Parathyroid adenoma (tissue), 2 donors: ENCODE results near the gene ITGB7.

Source experiments
- H2AFZ ChIP-seq: fragments of 300-600 bp; sonication (generic); one replicate; pipeline ENCODE4 v1.7.0; 2017; ENCODE audit warnings: antibody characterized with exemption, mild to moderate bottlenecking
- H3K27ac ChIP-seq: fragments of 300-600 bp; sonication (generic); one replicate; pipeline ENCODE4 v1.7.0; 2017
- H3K27me3 ChIP-seq: fragments of 300-600 bp; sonication (generic); one replicate; pipeline ENCODE4 v1.7.0; 2017; ENCODE audit warnings: low read length; ENCODE audit not compliant: control insufficient read depth, insufficient read depth
- H3K36me3 ChIP-seq: fragments of 300-600 bp; sonication (generic); one replicate; pipeline ENCODE4 v1.7.0; 2017; ENCODE audit warnings: low read length; ENCODE audit not compliant: control insufficient read depth, insufficient read depth
- H3K4me1 ChIP-seq: fragments of 300-600 bp; sonication (generic); one replicate; pipeline ENCODE4 v1.7.0; 2017; ENCODE audit warnings: control low read depth
- H3K4me2 ChIP-seq: fragments of 300-600 bp; sonication (generic); one replicate; pipeline ENCODE4 v1.7.0; 2017; ENCODE audit warnings: low read length
- H3K4me3 ChIP-seq: fragments of 300-600 bp; sonication (generic); one replicate; pipeline ENCODE4 v1.7.0; 2017; ENCODE audit warnings: low read depth, low read length
- H3K79me2 ChIP-seq: fragments of 300-600 bp; sonication (generic); one replicate; pipeline ENCODE4 v1.7.0; 2017; ENCODE audit warnings: control low read depth
- H3K9ac ChIP-seq: fragments of 300-600 bp; sonication (generic); one replicate; pipeline ENCODE4 v1.7.0; 2017; ENCODE audit warnings: mild to moderate bottlenecking
- H3K9me3 ChIP-seq: fragments of 300-600 bp; sonication (generic); one replicate; pipeline ENCODE4 v1.7.0; 2017; ENCODE audit warnings: low read length; ENCODE audit not compliant: control insufficient read depth
- CTCF ChIP-seq: fragments of 300-600 bp; sonication (generic); IDR thresholded peaks from one replicate; pipeline ENCODE4 v1.7.0; 2017; ENCODE audit warnings: antibody characterized with exemption, mild to moderate bottlenecking
- donor health status: primary hyperparathyroidism.

The ITGB7 gene

GRCh38 chr12:53147181-53147580, 59.9 kb downstream of the ITGB7 start:
- H3K4me2 ChIP-seq = no peak overlapping the region
- no peaks in the 10 kb centered on the region for H3K27me3 ChIP-seq
- no peak overlapping the region for H2AFZ ChIP-seq
- H3K4me1 ChIP-seq = no peaks in the 10 kb centered on the region
- no peaks in the 10 kb centered on the region for H3K9me3 ChIP-seq
- H3K4me3 ChIP-seq = no peak overlapping the region
- no peaks in the 10 kb centered on the region for H3K36me3 ChIP-seq
- H3K79me2 ChIP-seq = no peaks in the 10 kb centered on the region
- H3K9ac ChIP-seq = no peak overlapping the region
- TF ChIP-seq CTCF = no peak
- H3K27ac ChIP-seq = no peak overlapping the region

- H3K9ac ChIP-seq = no peak overlapping the region
- no peaks in the 10 kb centered on the region for H3K4me1 ChIP-seq
- no peaks in the 10 kb centered on the region for H3K36me3 ChIP-seq
- H3K27me3 ChIP-seq = no peaks in the 10 kb centered on the region
- H3K4me2 ChIP-seq = no peak overlapping the region
- peak overlapping the region; percentile 44 for H2AFZ ChIP-seq
- H3K27ac ChIP-seq = no peak overlapping the region
- H3K79me2 ChIP-seq = no peaks in the 10 kb centered on the region
- H3K9me3 ChIP-seq = no peaks in the 10 kb centered on the region
- no peak overlapping the region for H3K4me3 ChIP-seq
- no peak for TF ChIP-seq CTCF
Observed at GRCh38 chr12:53145383-53146260, 61.4 kb downstream of the ITGB7 start.

- H2AFZ ChIP-seq = peak overlapping the region; percentile 19
- no peaks in the 10 kb centered on the region for H3K36me3 ChIP-seq
- H3K9me3 ChIP-seq = no peaks in the 10 kb centered on the region
- H3K79me2 ChIP-seq = no peaks in the 10 kb centered on the region
- no peak overlapping the region for H3K4me3 ChIP-seq
- H3K4me1 ChIP-seq = no peaks in the 10 kb centered on the region
- no peak overlapping the region for H3K27ac ChIP-seq
- H3K27me3 ChIP-seq = no peaks in the 10 kb centered on the region
- no peak overlapping the region for H3K9ac ChIP-seq
- H3K4me2 ChIP-seq = peak overlapping the region; percentile 22
- no peak for TF ChIP-seq CTCF
Observed at GRCh38 chr12:53143355-53143754, 63.7 kb downstream of the ITGB7 start.
